ENCODE measurements around the gene OR6N1.

DNA sequence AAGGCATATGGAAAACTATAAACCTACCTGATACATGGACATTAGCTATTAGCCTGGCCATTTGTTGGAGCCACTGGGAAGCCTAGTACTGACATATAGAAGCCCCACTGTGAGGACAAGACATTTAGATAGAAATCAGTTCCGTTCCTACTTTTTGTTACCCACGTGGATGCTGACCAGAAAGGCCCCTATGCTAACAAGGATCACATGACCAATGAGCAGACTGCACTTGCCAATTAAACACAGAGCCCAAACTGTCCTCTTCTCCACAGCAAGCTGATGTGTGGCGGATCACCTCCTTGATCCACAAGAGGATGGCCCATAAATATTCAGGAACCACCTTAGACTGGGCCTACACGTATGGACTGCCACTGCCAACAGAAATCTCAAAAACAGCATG is 40.3 kb downstream of the OR6N1 start:
- TF ChIP-seq POLR2AphosphoS5 (IDR thresholded peaks at IDR 0.05; ENCODE audit: low read depth, low read length): no peak
- TF ChIP-seq TAF1 (IDR thresholded peaks at IDR 0.05; ENCODE audit: borderline replicate concordance, low read depth, low read length): no peak

Measured in GM12892 (cell line).